Liver (tissue), 9 donors: Measurements from ENCODE around the gene ENTPD7. TPM values are rescaled to one million over a fixed set of nuclear protein-coding genes. Genes with fewer than 3 reads are reported as not detected.
A peak's percentile ranks its signal among the peaks of the same experiment; 100 is the strongest.

Experiments
- DNase-seq: peaks from one replicate; pipeline ENCODE4 v3.0.0-alpha.2; 2017; ENCODE audit warnings: low spot score
- H3K27ac ChIP-seq, 2 donors: one replicate each; pipeline ENCODE4 v1.7.0; 2013; ENCODE audit warnings: inconsistent platforms in 2 of 2, low read length in 2 of 2, control low read depth in 1 of 2, low read depth in 1 of 2, mild to moderate bottlenecking in 1 of 2
- H3K27me3 ChIP-seq, 4 donors: one replicate each; pipeline versions ENCODE4 v1.6.1 to v1.7.0; 2013; ENCODE audit warnings: low read length in 3 of 4, inconsistent platforms in 1 of 4, mild to moderate bottlenecking in 1 of 4, moderate library complexity in 1 of 4; ENCODE audit not compliant: control insufficient read depth in 4 of 4, insufficient read depth in 4 of 4
- H3K36me3 ChIP-seq, 4 donors: one replicate each; pipeline versions ENCODE4 v1.6.1 to v1.7.0; 2013; ENCODE audit warnings: low read length in 3 of 4, mild to moderate bottlenecking in 3 of 4, low read depth in 1 of 4, moderate library complexity in 1 of 4; ENCODE audit not compliant: control insufficient read depth in 4 of 4, insufficient read depth in 3 of 4
- H3K4me1 ChIP-seq, 4 donors: one replicate each; pipeline versions ENCODE4 v1.6.1 to v1.7.0; 2013; ENCODE audit warnings: low read length in 3 of 4, mild to moderate bottlenecking in 3 of 4, moderate library complexity in 1 of 4; ENCODE audit not compliant: control insufficient read depth in 4 of 4, insufficient read depth in 4 of 4
- H3K4me3 ChIP-seq, 3 donors: one replicate each; pipeline versions ENCODE4 v1.6.1 to v1.7.0; 2013; ENCODE audit warnings: low read length in 3 of 3, control low read depth in 1 of 3, low read depth in 1 of 3, mild to moderate bottlenecking in 1 of 3
- H3K9ac ChIP-seq, 2 donors: one replicate each; pipeline ENCODE4 v1.7.0; 2013; ENCODE audit warnings: low read length in 2 of 2, mild to moderate bottlenecking in 2 of 2, moderate library complexity in 2 of 2, control low read depth in 1 of 2, low read depth in 1 of 2
- H3K9me3 ChIP-seq, 4 donors: one replicate each; pipeline versions ENCODE4 v1.6.1 to v1.7.0; 2013; ENCODE audit warnings: low read length in 3 of 4; ENCODE audit not compliant: control insufficient read depth in 4 of 4
- EGR1 ChIP-seq, 2 donors: IDR thresholded peaks; 2 replicates each; pipeline ENCODE4 v1.6.1; 2016 to 2018; ENCODE audit warnings: antibody characterized with exemption in 2 of 2, low read depth in 2 of 2
- FOXA1 ChIP-seq: IDR thresholded peaks from 2 replicates; pipeline ENCODE4 v1.6.1; 2016; ENCODE audit warnings: antibody characterized with exemption
- FOXA2 ChIP-seq: IDR thresholded peaks from 2 replicates; pipeline ENCODE4 v1.6.1; 2016; ENCODE audit warnings: antibody characterized with exemption
- GABPA ChIP-seq, 2 donors: IDR thresholded peaks in 1 of 2; conservative IDR thresholded peaks in 1 of 2; 2 replicates each; pipeline ENCODE4 v1.6.1; 2016; ENCODE audit warnings: antibody characterized with exemption in 2 of 2, mild to moderate bottlenecking in 1 of 2, moderate library complexity in 1 of 2
- HNF4A ChIP-seq, 2 donors: conservative IDR thresholded peaks; 2 replicates each; pipeline ENCODE4 v1.6.1; 2016; ENCODE audit warnings: antibody characterized with exemption in 2 of 2, mild to moderate bottlenecking in 2 of 2
- HNF4G ChIP-seq: IDR thresholded peaks from 2 replicates; pipeline ENCODE4 v1.6.1; 2016; ENCODE audit warnings: antibody characterized with exemption
- NR2F2 ChIP-seq: IDR thresholded peaks from 2 replicates; pipeline ENCODE4 v1.6.1; 2016; ENCODE audit warnings: antibody characterized with exemption
- RAD21 ChIP-seq, 2 donors: IDR thresholded peaks; 2 replicates each; pipeline ENCODE4 v1.6.1; 2016; ENCODE audit warnings: antibody characterized with exemption in 2 of 2, mild to moderate bottlenecking in 2 of 2
- REST ChIP-seq: IDR thresholded peaks from 2 replicates; pipeline ENCODE4 v1.6.1; 2016; ENCODE audit warnings: antibody characterized with exemption, mild to moderate bottlenecking
- RXRA ChIP-seq, 2 donors: IDR thresholded peaks; 2 replicates each; pipeline ENCODE4 v1.6.1; 2017 to 2018; ENCODE audit warnings: antibody characterized with exemption in 2 of 2, mild to moderate bottlenecking in 1 of 2
- SP1 ChIP-seq: IDR thresholded peaks from 2 replicates; pipeline ENCODE4 v1.6.1; 2018; ENCODE audit warnings: antibody characterized with exemption, mild to moderate bottlenecking
- TAF1 ChIP-seq: conservative IDR thresholded peaks from 2 replicates; pipeline ENCODE4 v1.6.1; 2016; ENCODE audit warnings: antibody characterized with exemption, mild to moderate bottlenecking
- WGBS: extraction: QIAGEN DNeasy Blood & Tissue Kit; methylation state at CpG from one replicate; pipeline ENCODE4 v1.1.7; 2013; 5-methylcytosine and 5-hydroxymethylcytosine counted together
- polyA plus RNA-seq, 2 donors: library from polyadenylated mRNA; stranded (reverse) in 1 of 2; unstranded in 1 of 2; fragments of 200-250 nt in 1 of 2; fragments of >200 nt in 1 of 2; fragmentation: Nextera tagmentation in 1 of 2; extraction: Ambion mirVana in 1 of 2; gene quantifications; one replicate each; pipeline versions ENCODE4 v1.2.1 to v1.2.3, GENCODE V29; 2013 to 2015
- total RNA-seq, 2 donors: library from RNA; depleted of rRNA; stranded (reverse); fragments of >200 nt; gene quantifications; one replicate each; pipeline ENCODE4 v1.2.3, GENCODE V29; 2014
- TF ChIP-seq, protein P1 (sequence below): IDR thresholded peaks from 2 replicates; pipeline ENCODE4 v1.6.1; 2016; ENCODE audit warnings: antibody characterized with exemption
- TF ChIP-seq, protein P2 (sequence below): IDR thresholded peaks from 2 replicates; pipeline ENCODE4 v1.6.1; 2016; ENCODE audit warnings: antibody characterized with exemption
- donor health status: healthy.
- donor health status: healthy.
- donor health status: healthy.
- donor health status: healthy.
- donor health status: healthy.

The ENTPD7 gene
- total and polyA plus RNA-seq, 4 donors: 2.0 to 27.2 (median 12.1) TPM

DNA sequence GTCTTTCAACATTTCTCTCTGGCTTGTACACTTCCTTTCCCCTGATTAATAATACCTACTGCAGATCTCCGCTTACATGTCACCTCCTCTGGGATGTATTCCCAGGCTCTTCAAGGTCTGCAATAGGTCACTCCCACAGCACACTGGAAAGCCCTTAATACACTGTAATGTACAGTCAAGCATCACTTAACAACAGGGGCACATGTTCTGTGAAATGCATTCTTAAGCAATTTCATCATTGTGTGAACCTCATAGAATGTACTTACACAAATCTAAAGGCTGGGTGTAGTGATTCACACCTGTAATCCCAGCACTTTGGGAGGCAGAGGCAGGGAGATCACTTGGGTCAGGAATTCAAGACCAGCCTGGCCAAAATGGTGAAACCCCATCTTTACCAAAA lies 70.7 kb downstream of the ENTPD7 start:
- no peaks in the 10 kb centered on the region for H3K27me3 ChIP-seq
- H3K4me3 ChIP-seq: no peak overlapping the region
- peaks cover 0 to 22% (median 11%) of the 10 kb centered on the region in 4 donors for H3K4me1 ChIP-seq
- WGBS: 95% methylated on average over 1 of the region's 1 CpG
- DNase-seq: no peak
- H3K36me3 ChIP-seq: peaks cover 1 to 24% (median 15%) of the 10 kb centered on the region in 4 donors
- H3K9me3 ChIP-seq: no peaks in the 10 kb centered on the region
- no peak overlapping the region for H3K9ac ChIP-seq
- no peak for TF ChIP-seq GABPA (IDR thresholded peaks at IDR 0.05 in 1 of 2, conservative IDR thresholded peaks at IDR 0.05 in 1 of 2)
- TF ChIP-seq TAF1: no peak
- no peak for TF ChIP-seq SP1
- TF ChIP-seq RAD21 (IDR thresholded peaks at IDR 0.05): no peak
- no peak for TF ChIP-seq HNF4G
- TF ChIP-seq NR2F2: no peak
- TF ChIP-seq FOXA2: no peak
- TF ChIP-seq, protein P1, sequence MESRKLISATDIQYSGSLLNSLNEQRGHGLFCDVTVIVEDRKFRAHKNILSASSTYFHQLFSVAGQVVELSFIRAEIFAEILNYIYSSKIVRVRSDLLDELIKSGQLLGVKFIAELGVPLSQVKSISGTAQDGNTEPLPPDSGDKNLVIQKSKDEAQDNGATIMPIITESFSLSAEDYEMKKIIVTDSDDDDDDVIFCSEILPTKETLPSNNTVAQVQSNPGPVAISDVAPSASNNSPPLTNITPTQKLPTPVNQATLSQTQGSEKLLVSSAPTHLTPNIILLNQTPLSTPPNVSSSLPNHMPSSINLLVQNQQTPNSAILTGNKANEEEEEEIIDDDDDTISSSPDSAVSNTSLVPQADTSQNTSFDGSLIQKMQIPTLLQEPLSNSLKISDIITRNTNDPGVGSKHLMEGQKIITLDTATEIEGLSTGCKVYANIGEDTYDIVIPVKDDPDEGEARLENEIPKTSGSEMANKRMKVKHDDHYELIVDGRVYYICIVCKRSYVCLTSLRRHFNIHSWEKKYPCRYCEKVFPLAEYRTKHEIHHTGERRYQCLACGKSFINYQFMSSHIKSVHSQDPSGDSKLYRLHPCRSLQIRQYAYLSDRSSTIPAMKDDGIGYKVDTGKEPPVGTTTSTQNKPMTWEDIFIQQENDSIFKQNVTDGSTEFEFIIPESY: no peak
- no peak for TF ChIP-seq FOXA1
- TF ChIP-seq RXRA (IDR thresholded peaks at IDR 0.05): no peak
- no peak for TF ChIP-seq EGR1 (IDR thresholded peaks at IDR 0.05; ENCODE audit: low read depth in 2 of 2)
- no peak for TF ChIP-seq HNF4A (conservative IDR thresholded peaks at IDR 0.05)
- TF ChIP-seq, protein P2, sequence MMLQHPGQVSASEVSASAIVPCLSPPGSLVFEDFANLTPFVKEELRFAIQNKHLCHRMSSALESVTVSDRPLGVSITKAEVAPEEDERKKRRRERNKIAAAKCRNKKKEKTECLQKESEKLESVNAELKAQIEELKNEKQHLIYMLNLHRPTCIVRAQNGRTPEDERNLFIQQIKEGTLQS: no peak
- H3K27ac ChIP-seq: no peak overlapping the region

GRCh38 chr10:99731306-99732032 lies 72.2 kb downstream of the ENTPD7 start:
- H3K9ac ChIP-seq: peak overlapping the region; percentile 89 to 97
- peak overlapping the region; percentile 71 to 97 (median 77) for H3K4me3 ChIP-seq
- no peak for DNase-seq
- H3K9me3 ChIP-seq: no peaks in the 10 kb centered on the region
- no peaks in the 10 kb centered on the region for H3K27me3 ChIP-seq
- TF ChIP-seq REST (no peak), HNF4G (no peak)
- TF ChIP-seq, protein P2: peak; percentile 7
- H3K4me1 ChIP-seq: peaks cover 2 to 22% (median 11%) of the 10 kb centered on the region in 4 donors
- WGBS: 4% methylated on average over 16 of the region's 16 CpGs
- H3K36me3 ChIP-seq: peaks cover 0 to 19% (median 11%) of the 10 kb centered on the region in 4 donors
- H3K27ac ChIP-seq: peak overlapping the region; percentile 95 to 99
